Rectal smooth muscle tissue (tissue), 1 donor: ENCODE data around the gene CBARP.
A peak's percentile ranks its signal among the peaks of the same experiment; 100 is the strongest.

Experiments used
- H3K27ac ChIP-seq: one replicate; pipeline ENCODE4 v1.7.0; 2013; ENCODE audit warnings: low read depth, low read length, inconsistent platforms
- H3K27me3 ChIP-seq: one replicate; pipeline ENCODE4 v1.7.0; 2013; ENCODE audit warnings: low read length; ENCODE audit not compliant: control insufficient read depth, insufficient read depth
- H3K36me3 ChIP-seq: one replicate; pipeline ENCODE4 v1.7.0; 2013; ENCODE audit warnings: low read length; ENCODE audit not compliant: control insufficient read depth, insufficient read depth
- H3K4me1 ChIP-seq: one replicate; pipeline ENCODE4 v1.7.0; 2013; ENCODE audit warnings: low read length; ENCODE audit not compliant: control insufficient read depth, insufficient read depth
- H3K4me3 ChIP-seq: one replicate; pipeline ENCODE4 v1.7.0; 2013; ENCODE audit warnings: low read length
- H3K9ac ChIP-seq: one replicate; pipeline ENCODE4 v1.7.0; 2013; ENCODE audit warnings: low read length

CBARP gene

GRCh38 chr19:1234051-1234954 lies 3.5 kb downstream of the CBARP start:
- H3K4me1 ChIP-seq = peaks cover 6% of the 10 kb centered on the region
- H3K4me3 ChIP-seq = no peak overlapping the region
- H3K36me3 ChIP-seq = no peaks in the 10 kb centered on the region
- peaks cover 4% of the 10 kb centered on the region for H3K27me3 ChIP-seq
- no peak overlapping the region for H3K27ac ChIP-seq
- H3K9ac ChIP-seq = no peak overlapping the region

GRCh38 chr19:1233115-1233667 lies 4.6 kb downstream of the CBARP start:
- Histone ChIP-seq H3K27ac (no peak overlapping the region), H3K9ac (no peak overlapping the region), H3K27me3 (peaks cover 4% of the 10 kb centered on the region), H3K36me3 (no peaks in the 10 kb centered on the region), H3K4me1 (peaks cover 6% of the 10 kb centered on the region), H3K4me3 (no peak overlapping the region)

GRCh38 chr19:1232652-1233072 lies 5.1 kb downstream of the CBARP start:
- Histone ChIP-seq H3K9ac (no peak overlapping the region), H3K4me3 (no peak overlapping the region), H3K27me3 (peaks cover 4% of the 10 kb centered on the region), H3K4me1 (peaks cover 6% of the 10 kb centered on the region), H3K36me3 (no peaks in the 10 kb centered on the region), H3K27ac (peak overlapping the region; percentile 40)

GRCh38 chr19:1231729-1232637 lies 5.8 kb downstream of the CBARP start:
- Histone ChIP-seq H3K9ac (no peak overlapping the region), H3K36me3 (no peaks in the 10 kb centered on the region), H3K4me3 (no peak overlapping the region), H3K27me3 (peaks cover 1% of the 10 kb centered on the region), H3K4me1 (peaks cover 6% of the 10 kb centered on the region), H3K27ac (peak overlapping the region; percentile 40)

GRCh38 chr19:1230783-1231489 lies 6.9 kb downstream of the CBARP start:
- Histone ChIP-seq H3K27ac (no peak overlapping the region), H3K4me1 (peaks cover 6% of the 10 kb centered on the region), H3K9ac (no peak overlapping the region), H3K4me3 (no peak overlapping the region), H3K27me3 (no peaks in the 10 kb centered on the region), H3K36me3 (no peaks in the 10 kb centered on the region)

- no peaks in the 10 kb centered on the region for H3K27me3 ChIP-seq
- no peaks in the 10 kb centered on the region for H3K36me3 ChIP-seq
- H3K27ac ChIP-seq = no peak overlapping the region
- peaks cover 6% of the 10 kb centered on the region for H3K4me1 ChIP-seq
- no peak overlapping the region for H3K9ac ChIP-seq
- no peak overlapping the region for H3K4me3 ChIP-seq
Observed at GRCh38 chr19:1229924-1230782, 7.7 kb downstream of the CBARP start.

- Histone ChIP-seq H3K4me3 (no peak overlapping the region), H3K9ac (no peak overlapping the region), H3K27me3 (no peaks in the 10 kb centered on the region), H3K4me1 (peaks cover 6% of the 10 kb centered on the region), H3K27ac (no peak overlapping the region), H3K36me3 (no peaks in the 10 kb centered on the region)
Observed at GRCh38 chr19:1229056-1229923, 8.5 kb downstream of the CBARP start.

GRCh38 chr19:1228161-1228957 lies 9.4 kb downstream of the CBARP start:
- H3K36me3 ChIP-seq = peaks cover 1% of the 10 kb centered on the region
- H3K27ac ChIP-seq = no peak overlapping the region
- H3K27me3 ChIP-seq = no peaks in the 10 kb centered on the region
- H3K4me3 ChIP-seq = no peak overlapping the region
- H3K9ac ChIP-seq = no peak overlapping the region
- H3K4me1 ChIP-seq = peaks cover 6% of the 10 kb centered on the region

- H3K27ac ChIP-seq = no peak overlapping the region
- H3K27me3 ChIP-seq = no peaks in the 10 kb centered on the region
- H3K9ac ChIP-seq = no peak overlapping the region
- no peak overlapping the region for H3K4me3 ChIP-seq
- H3K4me1 ChIP-seq = peaks cover 4% of the 10 kb centered on the region
- H3K36me3 ChIP-seq = peaks cover 9% of the 10 kb centered on the region
Observed at GRCh38 chr19:1227304-1228054, 10.3 kb downstream of the CBARP start.
